HG03066 (cell line): Measurements from ENCODE around the gene EIF3A.
"Not testable (repeated sequence)": the region's sequence is repeated elsewhere in the genome, so short reads cannot be mapped to it uniquely, and the experiment has no call there.

Experiments used
- ATAC-seq: cut with Tn5 transposase; IDR thresholded peaks from one replicate; pipeline ENCODE4 v1.9.1; 2021; ENCODE audit warnings: low read depth; ENCODE audit not compliant: unreplicated experiment

The EIF3A gene

GRCh38 chr10:119100434-119101238 is 20.0 kb upstream of the EIF3A start:
- ATAC-seq, result no peak

DNA sequence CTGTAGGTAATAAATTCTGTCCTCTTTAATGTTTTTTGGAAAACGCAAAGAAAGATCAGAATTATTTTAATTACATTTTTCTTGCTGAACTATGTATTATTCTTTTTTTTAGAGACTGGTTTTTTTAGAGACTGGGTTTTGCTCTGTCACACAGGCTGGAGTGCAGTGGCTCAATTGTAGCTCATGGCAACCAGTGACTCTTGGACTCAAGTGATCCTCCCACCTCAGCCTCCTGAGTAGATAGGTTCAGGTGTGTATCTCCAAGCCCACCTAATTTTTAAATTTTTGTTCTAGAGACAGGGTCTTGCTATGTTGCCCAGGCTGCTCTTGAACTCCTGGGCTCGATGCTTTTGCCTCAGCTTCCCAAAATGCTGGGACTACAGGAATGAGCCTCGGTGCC is 18.0 kb upstream of the EIF3A start:
- no peak for ATAC-seq

DNA sequence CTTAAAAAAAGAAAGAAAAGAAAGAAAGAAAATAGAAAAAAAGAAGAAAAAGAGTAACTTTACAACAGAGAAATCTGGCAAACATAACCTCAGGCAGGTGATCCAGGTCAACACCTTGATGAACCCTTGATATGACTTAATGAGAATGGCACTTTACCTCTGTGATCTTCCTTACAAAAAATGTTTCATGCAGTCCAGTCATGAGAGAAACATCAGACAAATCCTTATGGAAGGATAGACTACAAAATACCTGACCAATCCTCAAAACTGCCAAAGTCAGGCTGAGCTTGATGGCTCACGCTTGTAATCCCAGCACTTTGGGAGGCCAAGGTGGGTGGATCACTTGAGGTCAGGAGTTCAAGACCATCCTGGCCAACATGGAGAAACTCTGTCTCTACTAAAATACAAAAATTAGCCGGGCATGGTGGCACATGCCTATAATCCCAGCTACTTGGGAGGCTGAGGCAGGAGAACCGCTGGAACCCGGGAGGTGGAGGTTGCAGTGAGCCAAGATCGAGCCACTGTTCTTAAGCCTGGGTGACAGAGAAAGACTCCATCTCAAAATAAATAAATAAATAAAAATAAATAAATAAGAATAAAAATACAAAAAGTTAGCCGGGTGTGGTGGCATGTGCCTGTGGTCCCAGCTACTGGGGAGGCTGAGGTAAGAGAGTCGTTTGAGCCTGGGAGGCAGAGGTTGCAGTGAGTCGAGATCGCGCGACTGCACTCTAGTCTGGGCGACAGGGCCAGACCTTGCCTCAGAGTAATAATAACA is 16.2 kb upstream of the EIF3A start:
- ATAC-seq, result not testable (repeated sequence)

DNA sequence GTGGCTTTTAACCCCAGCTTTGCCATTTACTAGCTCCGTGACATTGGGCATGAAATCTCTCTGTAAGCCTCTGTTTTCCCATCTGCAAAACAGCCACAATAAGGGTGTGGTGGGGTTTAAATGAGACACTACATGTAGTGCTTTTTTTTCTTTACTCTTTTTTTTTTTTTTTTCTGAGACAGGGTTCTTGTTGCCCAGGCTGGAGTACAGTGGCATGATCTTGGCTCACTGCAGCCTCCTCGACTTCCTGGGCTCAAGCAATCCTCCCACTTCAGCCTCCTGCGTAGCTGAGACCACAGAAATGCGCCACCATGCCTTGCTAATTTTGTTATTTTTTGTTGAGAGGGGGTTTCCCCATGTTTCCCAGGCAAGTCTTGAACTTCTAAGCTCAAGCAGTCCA is 15.0 kb upstream of the EIF3A start:
- ATAC-seq, result no peak

DNA sequence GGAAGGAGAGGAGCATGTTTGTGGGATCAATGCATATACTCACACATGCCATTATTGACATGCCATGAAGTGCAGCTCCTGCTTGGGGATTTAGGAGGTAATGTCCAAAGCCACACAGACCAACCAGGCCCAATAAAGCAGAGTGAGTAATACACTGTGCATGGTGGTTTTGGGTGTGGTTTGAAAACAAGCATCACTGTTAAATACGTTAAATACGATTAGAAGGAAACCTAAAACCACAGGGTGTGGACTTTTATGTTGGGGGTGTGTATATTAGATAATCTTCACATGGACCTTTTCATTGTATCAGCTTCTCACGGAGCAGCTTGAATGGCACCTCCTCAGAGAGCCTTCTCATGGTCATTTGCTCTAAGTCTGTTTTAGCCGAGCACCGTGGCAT is 10.4 kb upstream of the EIF3A start:
- ATAC-seq, result no peak

DNA sequence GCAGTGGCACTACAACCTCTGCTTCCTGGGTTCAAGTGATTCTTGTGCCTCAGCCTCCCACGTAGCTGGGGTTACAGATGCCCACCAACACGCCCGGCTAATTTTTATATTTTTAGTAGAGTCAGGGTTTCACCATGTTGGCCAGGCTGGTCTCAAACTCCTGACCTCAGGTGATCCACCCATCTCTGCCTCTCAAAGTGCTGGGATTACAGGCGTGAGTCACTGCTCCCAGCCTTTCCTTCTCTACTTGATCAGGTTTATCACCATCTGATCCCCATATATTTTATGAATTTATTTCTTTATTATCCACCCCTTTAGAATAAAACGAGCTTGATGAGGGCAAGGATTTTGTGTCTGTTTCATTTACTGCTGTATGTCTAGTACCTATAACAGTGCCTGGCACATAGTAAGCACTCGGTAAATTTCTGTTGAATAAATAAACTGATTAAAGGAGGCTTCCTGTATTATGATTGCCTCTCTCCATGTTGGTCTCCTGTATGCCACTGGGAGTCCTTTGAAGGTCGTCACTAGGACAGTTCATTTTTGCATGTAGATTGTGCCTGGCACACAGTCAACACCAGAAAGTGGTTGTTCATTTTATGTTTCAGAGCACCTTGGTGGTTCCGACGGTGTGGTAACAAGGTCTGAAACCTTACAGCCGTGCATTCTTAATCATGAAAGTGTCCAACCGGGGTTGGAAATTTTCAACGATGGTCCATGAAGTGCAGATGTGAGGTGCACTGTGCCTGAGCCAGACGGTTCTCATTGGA is 9.6 kb upstream of the EIF3A start:
- ATAC-seq, result no peak

DNA sequence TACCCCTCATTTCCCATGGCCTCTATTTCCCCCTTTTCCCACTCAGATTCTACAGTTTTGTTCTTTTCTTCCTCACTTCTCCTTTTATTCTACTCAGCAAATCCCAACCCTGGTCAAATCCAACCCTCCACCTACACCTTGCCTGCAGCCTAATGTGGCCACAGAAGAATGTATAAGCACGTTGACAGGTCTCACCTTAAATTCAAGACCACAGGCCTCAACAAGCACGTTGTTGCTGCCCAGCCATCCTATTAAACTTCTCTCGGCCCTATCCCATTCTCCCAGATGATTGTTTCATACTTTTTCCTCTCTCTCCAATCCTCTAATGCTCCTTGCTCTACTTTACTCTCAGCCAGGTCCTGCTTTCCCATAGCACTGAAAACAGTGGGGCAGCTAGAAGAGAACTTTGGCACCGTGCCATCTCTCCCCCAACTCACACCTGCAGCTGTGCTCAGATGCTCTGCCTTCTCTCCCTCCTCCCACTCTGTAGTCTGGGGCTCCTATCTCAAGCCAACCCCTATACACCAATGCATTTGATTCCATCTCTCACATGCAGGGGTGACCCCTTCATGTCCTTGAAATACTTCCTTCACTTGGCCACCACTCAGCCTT is 6.8 kb upstream of the EIF3A start:
- ATAC-seq, result no peak

DNA sequence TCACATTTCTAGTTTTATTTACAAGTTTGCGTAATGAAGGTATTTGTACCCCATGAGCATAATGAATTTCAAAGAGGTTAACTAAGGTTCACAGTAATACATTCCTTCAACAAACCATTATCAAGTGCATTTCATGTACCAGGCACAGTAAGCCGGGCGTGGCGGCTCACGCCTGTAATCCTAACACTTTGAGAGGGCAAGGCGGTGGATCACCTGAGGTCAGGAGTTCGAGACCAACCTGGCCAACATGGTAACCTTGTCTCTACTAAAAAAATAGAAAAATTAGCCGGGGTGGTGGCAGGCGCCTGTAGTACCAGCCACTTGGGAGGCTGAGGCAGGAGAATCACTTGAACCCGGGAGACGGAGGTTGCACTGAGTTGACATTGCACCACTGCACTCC is 4.3 kb upstream of the EIF3A start:
- no peak for ATAC-seq

DNA sequence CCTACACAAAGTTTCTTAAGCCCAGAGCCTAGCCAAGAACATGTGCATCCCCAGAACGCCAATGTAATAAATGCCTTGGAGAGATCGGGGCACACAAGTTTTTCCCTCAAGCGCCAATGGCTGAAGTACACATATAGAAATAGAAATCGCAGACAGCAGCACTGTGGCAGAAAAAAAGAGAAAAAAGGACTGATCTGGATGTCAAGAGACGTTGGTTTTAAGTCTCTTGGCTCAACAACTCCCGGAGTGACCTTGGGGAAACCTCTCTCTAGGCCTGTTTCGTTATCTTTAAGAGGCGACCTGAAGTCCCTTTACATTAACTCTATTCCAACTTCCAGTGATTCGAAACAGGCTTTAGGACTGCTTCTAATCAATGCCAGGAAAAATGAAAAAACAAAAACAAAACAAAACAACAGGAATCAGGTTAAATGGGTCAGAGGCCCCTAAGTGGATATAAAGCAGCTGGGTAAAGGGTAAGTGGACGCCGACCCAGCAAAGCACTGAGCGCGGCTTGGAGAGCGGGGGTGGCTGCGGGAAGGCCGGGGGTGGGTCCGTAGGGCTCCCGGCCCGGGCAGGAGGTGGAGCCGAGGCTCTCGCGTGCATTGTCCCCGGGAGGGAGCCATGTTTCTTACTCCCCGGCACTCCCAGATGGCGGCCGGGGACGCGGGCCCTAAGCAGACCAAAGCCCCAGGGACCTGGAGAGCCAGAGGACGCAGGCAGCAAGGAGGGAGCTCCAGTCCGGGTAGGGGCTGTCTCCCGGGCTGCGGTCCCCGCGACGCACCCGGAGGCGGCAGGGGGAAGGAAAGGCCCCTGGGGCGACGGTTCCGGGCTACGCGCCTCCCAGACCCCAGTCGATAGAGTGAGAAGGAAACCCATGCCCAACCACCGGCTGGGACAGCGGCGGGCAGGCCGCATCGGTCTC is 757 bp downstream of the EIF3A start:
- peak; percentile 68 for ATAC-seq

DNA sequence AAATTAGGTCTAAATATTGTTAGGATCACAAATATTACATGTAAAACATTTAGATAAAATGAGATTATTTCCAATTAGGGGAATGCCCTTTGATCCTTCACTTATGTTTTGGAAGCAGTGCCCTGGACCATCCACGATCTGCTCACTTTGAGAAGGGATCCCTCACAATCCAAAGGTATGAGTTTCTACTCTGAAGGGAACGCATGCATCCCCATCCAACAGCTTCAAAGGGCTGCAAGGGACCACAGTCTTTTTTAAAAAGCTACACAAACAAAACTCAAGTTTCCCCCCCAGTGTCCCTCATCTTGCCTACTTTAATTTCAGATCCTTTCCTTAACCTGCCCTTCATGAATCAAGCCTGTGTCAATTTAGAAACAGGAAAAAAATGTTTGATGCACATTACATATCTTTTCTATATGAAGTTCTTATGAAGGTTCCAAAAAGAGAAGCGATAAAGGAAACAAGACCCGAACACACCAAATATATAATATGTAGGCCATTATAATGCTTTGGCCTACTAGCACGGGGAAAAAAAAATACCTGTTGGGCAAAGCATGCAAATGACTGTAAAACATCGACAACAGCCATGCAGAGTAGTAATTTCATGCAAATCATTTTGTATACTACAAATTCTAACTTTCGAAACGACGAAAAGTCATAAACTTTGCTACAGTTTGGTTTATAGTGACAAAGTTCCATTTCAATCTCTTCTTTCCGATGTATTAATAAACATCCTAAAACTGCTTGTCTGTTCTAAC is 2.0 kb downstream of the EIF3A start:
- ATAC-seq, result no peak

- no peak for ATAC-seq
Observed at GRCh38 chr10:119073584-119073983, 7.0 kb downstream of the EIF3A start.

DNA sequence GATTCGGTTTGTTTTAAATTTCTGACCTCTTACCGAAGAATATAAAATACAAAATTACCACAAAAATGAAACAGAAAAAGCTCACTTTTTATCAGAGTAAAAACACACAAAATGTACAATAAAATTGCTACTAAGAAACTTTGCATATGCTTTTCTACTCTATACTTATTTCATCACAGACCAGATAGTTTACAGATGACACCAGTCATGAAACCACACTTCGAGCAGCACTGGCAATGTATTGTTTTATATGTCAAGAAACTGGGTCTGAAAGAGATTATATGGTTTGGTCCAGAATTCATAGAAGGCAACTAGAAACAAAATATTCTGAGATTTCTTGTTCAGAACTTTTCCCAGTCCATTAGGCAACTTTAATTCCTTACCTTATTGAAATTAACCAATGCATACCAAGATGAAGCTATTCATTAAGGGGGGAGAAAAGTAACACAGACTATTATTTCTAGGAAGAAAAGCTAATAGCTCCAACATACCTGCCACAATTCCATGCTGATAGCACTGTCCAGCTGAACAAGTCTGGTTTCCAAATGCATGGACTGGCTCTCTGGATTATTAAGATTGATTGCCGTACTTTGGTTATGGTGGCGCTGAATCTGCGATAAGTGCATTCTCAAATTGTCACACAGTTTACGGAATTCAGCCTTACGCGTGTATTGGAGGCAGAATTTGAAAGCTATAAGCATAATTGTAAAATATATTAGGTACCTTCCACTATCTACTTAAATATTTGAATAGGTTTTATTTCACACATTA is 10.0 kb downstream of the EIF3A start:
- ATAC-seq, result no peak

DNA sequence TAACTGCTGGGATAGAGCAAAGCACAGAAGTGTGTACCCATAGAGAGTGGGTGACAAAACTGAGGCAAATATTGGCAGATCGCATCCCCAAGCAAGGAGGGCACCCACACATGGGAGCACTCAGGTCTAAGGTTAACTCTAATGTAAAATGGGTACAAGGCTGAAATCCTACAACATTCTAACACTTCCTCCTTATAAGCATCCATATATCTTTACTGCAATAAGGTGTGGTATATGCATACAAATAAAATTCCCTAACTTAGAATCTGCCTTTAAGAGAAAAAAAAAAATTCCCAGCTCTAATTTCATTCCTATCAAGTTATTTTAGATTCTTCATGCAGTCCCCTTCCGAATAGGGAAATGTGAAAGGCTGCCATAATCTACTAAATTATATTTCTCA is 18.7 kb downstream of the EIF3A start:
- no peak for ATAC-seq

GRCh38 chr10:119061352-119061751 is 19.3 kb downstream of the EIF3A start:
- ATAC-seq, result no peak

- no peak for ATAC-seq
Observed at GRCh38 chr10:119060107-119060506, 20.5 kb downstream of the EIF3A start.

- ATAC-seq, result no peak
Observed at GRCh38 chr10:119059557-119059956, 21.1 kb downstream of the EIF3A start.

GRCh38 chr10:119058010-119058409 is 22.6 kb downstream of the EIF3A start:
- no peak for ATAC-seq

GRCh38 chr10:119055472-119055871 is 25.1 kb downstream of the EIF3A start:
- no peak for ATAC-seq
